Raji (cell line): Measurements from ENCODE around the gene KIAA0040.

Source experiments
- POLR2A ChIP-seq: IDR thresholded peaks from 2 replicates; pipeline ENCODE4 v1.6.1; 2011; ENCODE audit warnings: low read depth, low read length, control low read depth; ENCODE audit not compliant: insufficient read depth

KIAA0040 gene

GRCh38 chr1:175209493-175209921 is 16.9 kb upstream of the KIAA0040 start:
- no peak for TF ChIP-seq POLR2A

GRCh38 chr1:175208773-175209492 is 16.4 kb upstream of the KIAA0040 start:
- TF ChIP-seq POLR2A, result peak; percentile 50; the same call in 1 of the 2 replicates

GRCh38 chr1:175207971-175208370 is 15.4 kb upstream of the KIAA0040 start:
- no peak for TF ChIP-seq POLR2A

GRCh38 chr1:175206687-175207086 is 14.1 kb upstream of the KIAA0040 start:
- no peak for TF ChIP-seq POLR2A

- TF ChIP-seq POLR2A, result no peak
These were observed 11.8 kb upstream of the KIAA0040 start for GRCh38 chr1:175204330-175204729.

GRCh38 chr1:175203570-175204068 is 11.0 kb upstream of the KIAA0040 start:
- TF ChIP-seq POLR2A, result no peak

GRCh38 chr1:175200678-175201521 is 8.3 kb upstream of the KIAA0040 start:
- TF ChIP-seq POLR2A, result no peak

GRCh38 chr1:175198332-175198731 is 5.8 kb upstream of the KIAA0040 start:
- no peak for TF ChIP-seq POLR2A

- TF ChIP-seq POLR2A, result no peak
These were observed 5.0 kb upstream of the KIAA0040 start for GRCh38 chr1:175197531-175197930.

- no peak for TF ChIP-seq POLR2A
These were observed 3.2 kb upstream of the KIAA0040 start for GRCh38 chr1:175195798-175196197.

GRCh38 chr1:175195281-175195680 is 2.7 kb upstream of the KIAA0040 start:
- no peak for TF ChIP-seq POLR2A

- TF ChIP-seq POLR2A, result no peak
These were observed 943 bp upstream of the KIAA0040 start for GRCh38 chr1:175193527-175193910.

GRCh38 chr1:175192111-175192629 is 406 bp downstream of the KIAA0040 start:
- TF ChIP-seq POLR2A, result no peak

GRCh38 chr1:175191659-175192058 is 917 bp downstream of the KIAA0040 start:
- no peak for TF ChIP-seq POLR2A

- no peak for TF ChIP-seq POLR2A
These were observed 3.6 kb downstream of the KIAA0040 start for GRCh38 chr1:175188936-175189335.

GRCh38 chr1:175186433-175187160 is 6.0 kb downstream of the KIAA0040 start:
- TF ChIP-seq POLR2A, result no peak

- TF ChIP-seq POLR2A, result no peak
These were observed 6.7 kb downstream of the KIAA0040 start for GRCh38 chr1:175185903-175186302.
